Activated naive CD4-positive, alpha-beta T cell treated with anti-CD3 and anti-CD28 coated beads, Interleukin-2, amount 50 U/mL, for 72 hours (primary cell): Measurements from ENCODE around the gene KLRC2. TPM values are rescaled to one million over a fixed set of nuclear protein-coding genes. Genes with fewer than 3 reads are reported as not detected.
A peak's percentile ranks its signal among the peaks of the same experiment; 100 is the strongest.
"Not testable (repeated sequence)": the region's sequence is repeated elsewhere in the genome, so short reads cannot be mapped to it uniquely, and the experiment has no call there.

ENCODE experiments used
- ATAC-seq, 2 donors: fragments of 150-1000 bp; cut with Tn5 transposase; 2 replicates each; pipeline ENCODE4 v1.10.0; 2021; ENCODE audit warnings: mild to moderate bottlenecking in 2 of 2, moderate library complexity in 2 of 2
- DNase-seq, 2 donors: peaks; one replicate each; pipeline ENCODE4 v3.0.0; 2021 to 2022; ENCODE audit warnings: low spot score in 2 of 2
- H3K27ac Mint-ChIP-seq, 2 donors: one replicate each; pipeline ENCODE4 v1.8.0; 2022; ENCODE audit warnings: mild to moderate bottlenecking in 2 of 2, mixed read lengths in 2 of 2
- H3K36me3 Mint-ChIP-seq, 2 donors: one replicate each; pipeline ENCODE4 v1.8.0; 2022; ENCODE audit warnings: mixed read lengths in 2 of 2
- H3K9me3 Mint-ChIP-seq, 2 donors: one replicate each; pipeline ENCODE4 v1.8.0; 2022; ENCODE audit warnings: mixed read lengths in 2 of 2
- total RNA-seq, 2 donors: library from RNA; stranded (reverse); gene quantifications; one replicate each; pipeline ENCODE4 v1.2.3, GENCODE V29; 2022

The KLRC2 gene
- total RNA-seq, 2 donors from 2014 or later: 0.27 TPM; not detected in 1

DNA sequence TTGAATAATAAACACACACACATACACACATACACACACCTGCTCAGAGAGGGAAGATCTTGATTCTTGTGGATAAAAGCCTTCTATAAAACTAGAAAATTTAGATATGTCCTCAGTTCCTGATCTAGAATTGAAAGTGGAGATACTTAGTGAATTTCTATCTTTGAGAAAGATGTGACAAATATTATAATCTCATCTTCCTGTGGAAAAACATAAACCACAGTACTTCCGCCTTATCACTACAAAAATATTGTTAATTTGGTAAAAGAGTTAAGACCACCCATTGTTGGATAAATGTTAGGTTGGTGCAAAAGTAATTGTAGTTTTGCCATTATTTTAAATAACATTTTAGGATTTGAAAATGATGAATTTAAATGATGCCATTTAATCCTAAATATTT lies 45.9 kb downstream of the KLRC2 start, which contains the start of gene KLRK1:
Gene KLRK1 (minus strand): TSS at position 138 of the 400 bp plus-strand sequence. CDS start 1,231 bp downstream, outside the sequence.
- Mint-ChIP-seq H3K27ac (no peak within 1 kb of the TSS), H3K9me3 (no peaks in the 10 kb centered on the region), H3K36me3 (no peaks in the 10 kb centered on the region)
- no peak for DNase-seq
- ATAC-seq: no peak

DNA sequence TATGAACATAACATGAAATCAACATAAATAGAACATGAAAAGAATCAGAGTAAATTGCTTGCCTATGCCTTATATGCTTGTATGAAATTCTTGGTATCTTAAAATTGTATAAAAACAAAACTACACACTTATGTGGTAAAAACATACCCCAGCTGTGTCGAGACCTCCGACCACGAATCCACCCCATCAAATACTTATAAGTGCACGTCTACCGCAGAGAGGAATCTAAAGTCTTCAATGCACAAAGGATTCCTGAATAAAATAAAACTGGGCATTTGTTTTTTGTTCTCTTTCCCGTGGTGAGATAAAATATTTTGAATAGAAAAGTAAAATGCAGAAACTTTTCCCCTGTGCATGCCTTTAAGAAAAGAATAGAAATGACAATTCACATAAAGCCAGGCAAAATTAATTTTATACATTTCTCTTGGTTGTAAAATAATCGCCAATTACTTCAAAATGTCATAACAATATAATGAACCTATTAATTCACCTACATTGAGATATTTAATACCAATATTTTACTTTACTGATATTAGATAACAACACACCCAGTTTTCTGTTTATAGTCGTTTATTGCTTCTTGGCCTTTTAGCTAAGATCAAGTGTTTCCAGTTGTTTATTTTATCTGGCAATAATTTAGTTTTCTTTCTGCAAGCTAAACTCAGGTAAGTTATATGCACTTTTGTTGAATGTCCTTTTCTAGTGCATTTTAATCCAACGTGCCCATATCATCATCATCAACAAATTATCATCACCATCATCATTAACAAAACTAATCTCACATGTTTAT lies 47.0 kb downstream of the KLRC2 start:
- DNase-seq: no peak
- ATAC-seq: no peak
- Mint-ChIP-seq H3K9me3 (no peaks in the 10 kb centered on the region), H3K27ac (no peak overlapping the region), H3K36me3 (no peaks in the 10 kb centered on the region)

DNA sequence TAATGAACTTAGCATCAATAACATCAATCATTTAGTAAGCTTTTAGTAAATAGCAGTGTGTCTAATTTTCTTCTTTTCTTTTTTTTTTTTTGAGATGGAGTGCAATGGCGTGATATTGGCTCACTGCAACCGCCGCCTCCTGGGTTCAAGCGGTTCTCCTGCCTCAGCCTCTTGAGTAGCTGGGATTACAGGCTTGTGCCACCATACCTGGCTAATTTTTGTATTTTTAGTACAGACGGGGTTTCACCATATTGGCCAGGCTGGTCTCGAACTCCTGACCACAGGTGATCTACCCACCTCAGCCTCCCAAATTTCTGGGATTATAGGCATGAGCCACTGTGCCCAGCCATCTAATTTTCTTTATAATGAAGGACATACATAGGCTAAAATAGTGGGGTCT lies 48.3 kb downstream of the KLRC2 start:
- DNase-seq, H3K36me3 Mint-ChIP-seq, H3K27ac Mint-ChIP-seq: not testable (repeated sequence)

DNA sequence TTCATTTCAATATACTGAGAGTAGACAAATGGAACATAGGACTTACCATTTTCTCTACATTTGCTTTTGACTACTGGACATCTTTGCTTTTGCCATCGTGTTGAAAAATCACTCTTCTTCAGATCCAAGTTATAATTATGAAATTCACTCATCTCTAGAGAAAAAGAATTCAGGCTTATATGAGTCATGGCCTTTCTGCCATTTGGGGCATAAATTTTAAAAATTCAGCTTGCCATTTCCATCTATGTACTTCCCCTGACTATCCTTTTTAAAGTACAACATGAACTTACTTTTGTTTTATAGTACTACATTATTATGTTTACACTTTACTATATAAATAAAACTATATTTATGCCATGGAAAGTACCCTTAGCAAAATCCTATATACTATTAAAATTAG lies 49.0 kb downstream of the KLRC2 start:
- ATAC-seq: no peak
- Mint-ChIP-seq H3K36me3 (no peaks in the 10 kb centered on the region), H3K9me3 (no peaks in the 10 kb centered on the region), H3K27ac (no peak overlapping the region)
- DNase-seq: no peak

More for the DNA sequence above, 48.3 kb downstream of the KLRC2 start:
- not testable (repeated sequence) for H3K9me3 Mint-ChIP-seq, ATAC-seq

DNA sequence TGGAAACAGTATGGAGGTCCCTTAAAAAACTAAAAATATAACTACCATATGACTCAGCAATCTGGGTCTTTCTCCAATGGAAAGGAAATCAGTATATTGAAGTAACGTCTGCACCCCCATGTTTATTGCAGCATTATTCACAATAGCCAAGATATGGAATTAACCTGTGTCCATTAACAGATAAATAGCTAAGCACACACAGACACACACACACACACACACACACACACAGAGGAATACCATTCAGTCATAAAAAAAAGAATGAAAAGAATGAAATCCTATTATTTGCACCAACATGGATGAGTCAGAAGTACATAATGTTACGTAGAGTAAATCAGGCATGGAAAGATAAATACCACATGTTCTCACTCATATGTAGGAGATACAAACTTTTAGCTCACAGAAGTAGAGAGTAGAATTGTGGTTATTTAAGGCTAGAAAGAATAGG lies 50.6 kb downstream of the KLRC2 start:
- DNase-seq (no peak), ATAC-seq (no peak)
- H3K27ac Mint-ChIP-seq: no peak overlapping the region
- peaks cover 0 to 8% of the 10 kb centered on the region in 2 donors for H3K36me3 Mint-ChIP-seq
- H3K9me3 Mint-ChIP-seq: peaks cover 0 to 5% of the 10 kb centered on the region in 2 donors

DNA sequence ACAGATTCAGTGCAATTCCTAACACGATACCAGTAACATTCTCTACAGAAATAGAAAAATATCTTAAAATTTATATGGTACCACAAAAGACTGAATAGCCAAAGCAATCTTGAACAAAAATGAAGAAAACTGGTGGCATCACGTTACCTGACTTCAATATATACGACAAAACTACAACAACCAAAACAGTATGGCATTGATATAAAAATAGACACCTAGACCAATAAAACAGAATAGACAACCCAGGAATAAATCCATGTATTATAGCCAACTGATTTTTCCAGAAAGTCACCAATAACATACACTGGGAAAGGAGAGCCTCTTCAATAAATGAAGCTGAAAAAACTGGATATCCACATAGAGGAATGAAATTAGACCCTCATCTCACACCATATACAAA lies 51.6 kb downstream of the KLRC2 start:
- DNase-seq: no peak
- ATAC-seq: no peak
- H3K9me3 Mint-ChIP-seq: peaks cover 0 to 5% of the 10 kb centered on the region in 2 donors
- H3K27ac Mint-ChIP-seq: no peak overlapping the region
- peaks cover 0 to 8% of the 10 kb centered on the region in 2 donors for H3K36me3 Mint-ChIP-seq

DNA sequence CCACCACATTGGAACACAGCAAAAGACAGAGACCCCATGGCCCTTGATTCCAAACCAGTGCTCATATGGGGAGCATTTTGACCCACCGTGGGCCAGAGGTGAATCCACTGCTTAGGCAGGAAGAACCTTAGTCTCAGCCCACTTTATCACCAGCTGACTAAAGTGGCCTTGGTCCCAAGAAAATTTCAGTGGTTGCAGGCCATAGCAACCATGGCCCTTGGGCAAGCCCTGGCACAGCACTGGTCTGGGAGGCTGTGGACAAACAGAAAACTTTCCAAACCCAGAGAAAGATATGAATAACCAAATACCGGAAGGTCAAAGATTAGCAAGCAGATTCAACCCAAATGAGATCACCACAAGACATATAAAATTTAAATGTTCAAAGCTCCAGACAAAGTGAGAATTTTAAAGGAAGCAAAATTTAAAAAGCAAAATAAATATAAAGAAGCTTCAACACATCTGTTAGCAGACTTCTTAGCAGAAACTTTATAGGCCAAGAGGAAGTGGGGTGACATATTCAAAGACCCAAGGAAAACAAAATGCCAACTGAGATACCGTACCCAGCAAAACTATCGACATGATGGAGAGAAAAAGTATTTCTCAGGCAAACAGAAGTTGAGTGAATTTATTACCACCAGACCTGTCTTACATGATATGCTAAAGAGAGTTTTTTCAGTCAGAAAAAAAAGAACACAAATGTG lies 53.7 kb downstream of the KLRC2 start:
- DNase-seq (no peak), ATAC-seq (no peak)
- peaks cover 0 to 5% of the 10 kb centered on the region in 2 donors for H3K9me3 Mint-ChIP-seq
- H3K27ac Mint-ChIP-seq: peak overlapping the region in 1 of 2 donors; percentile 12
- H3K36me3 Mint-ChIP-seq: peaks cover 0 to 8% of the 10 kb centered on the region in 2 donors

Other genes starting within 250 kb of the KLRC2 start
- 10 to 100 TPM in 1 of 2 donors, 1 to 10 TPM in 1; 3.6 to 11.0 TPM for gene GABARAPL1, start 223.1 kb downstream of the KLRC2 start, total RNA-seq
- under 1 TPM; 0.27 to 0.89 TPM for gene KLRD1, start 128.1 kb downstream of the KLRC2 start, total RNA-seq
- gene KLRK1, start 46.0 kb downstream of the KLRC2 start, total RNA-seq: 1 to 10 TPM in 1 of 2 donors, under 1 TPM in 1; 0.39 to 2.8 TPM
- under 1 TPM in 1 of 2 donors, not detected in 1; 0.75 TPM for gene KLRC4, start 26.3 kb downstream of the KLRC2 start, total RNA-seq
- gene KLRC3, start 15.4 kb downstream of the KLRC2 start, total RNA-seq: not detected
- gene KLRC1, start 17.4 kb upstream of the KLRC2 start, total RNA-seq: under 1 TPM; 0.33 to 0.66 TPM
- under 1 TPM; 0.30 to 0.49 TPM for gene EIF2S3B, start 69.9 kb upstream of the KLRC2 start, total RNA-seq
- 10 to 100 TPM; 54.8 to 60.7 TPM for gene MAGOHB, start 177.6 kb upstream of the KLRC2 start, total RNA-seq
- gene STYK1, start 238.0 kb upstream of the KLRC2 start, total RNA-seq: under 1 TPM in 1 of 2 donors, not detected in 1; 0.74 TPM